SK-N-MC (cell line): Measurements from ENCODE around the gene TP63.

Experiments
- DNase-seq: peaks from one replicate; pipeline ENCODE4 v3.0.0-alpha.2; 2011; ENCODE audit warnings: low read depth, low spot score
- H3K27ac ChIP-seq: fragments of 200-600 bp; sonication (generic); 2 replicates; pipeline ENCODE4 v1.5.1; 2016; ENCODE audit warnings: mixed run types
- H3K36me3 ChIP-seq: fragments of 200-600 bp; sonication (generic); 2 replicates; pipeline ENCODE4 v1.6.1; 2017; ENCODE audit warnings: antibody characterized with exemption, low read length, mixed read lengths; ENCODE audit not compliant: insufficient read depth
- H3K4me3 ChIP-seq: fragments of 200-600 bp; sonication (generic); 2 replicates; pipeline ENCODE4 v1.5.1; 2016
- H3K9ac ChIP-seq: fragments of 200-600 bp; sonication (generic); 2 replicates; pipeline ENCODE4 v1.8.0; 2017; ENCODE audit warnings: mixed run types, mixed read lengths; ENCODE audit not compliant: insufficient read length
- H3K9me3 ChIP-seq: fragments of 200-600 bp; sonication (generic); 2 replicates; pipeline ENCODE4 v1.6.1; 2017; ENCODE audit warnings: low read depth, mild to moderate bottlenecking, antibody characterized with exemption, low read length, moderate library complexity, mixed read lengths
- EZH2 ChIP-seq: fragments of 200-600 bp; sonication (generic); IDR thresholded peaks from one replicate; pipeline ENCODE4 v1.6.1; 2017; ENCODE audit warnings: antibody characterized with exemption
- FOXP2 ChIP-seq: optimal IDR thresholded peaks from 2 replicates; pipeline ENCODE3; 2011; ENCODE audit warnings: mild to moderate bottlenecking, moderate library complexity; ENCODE audit not compliant: insufficient read depth; ENCODE audit errors: extremely low read length, control extremely low read depth
- POLR2AphosphoS5 ChIP-seq: IDR thresholded peaks from 2 replicates; pipeline ENCODE4 v1.6.1; 2012; ENCODE audit warnings: mild to moderate bottlenecking, low read depth, low read length, borderline replicate concordance

Gene TP63

DNA sequence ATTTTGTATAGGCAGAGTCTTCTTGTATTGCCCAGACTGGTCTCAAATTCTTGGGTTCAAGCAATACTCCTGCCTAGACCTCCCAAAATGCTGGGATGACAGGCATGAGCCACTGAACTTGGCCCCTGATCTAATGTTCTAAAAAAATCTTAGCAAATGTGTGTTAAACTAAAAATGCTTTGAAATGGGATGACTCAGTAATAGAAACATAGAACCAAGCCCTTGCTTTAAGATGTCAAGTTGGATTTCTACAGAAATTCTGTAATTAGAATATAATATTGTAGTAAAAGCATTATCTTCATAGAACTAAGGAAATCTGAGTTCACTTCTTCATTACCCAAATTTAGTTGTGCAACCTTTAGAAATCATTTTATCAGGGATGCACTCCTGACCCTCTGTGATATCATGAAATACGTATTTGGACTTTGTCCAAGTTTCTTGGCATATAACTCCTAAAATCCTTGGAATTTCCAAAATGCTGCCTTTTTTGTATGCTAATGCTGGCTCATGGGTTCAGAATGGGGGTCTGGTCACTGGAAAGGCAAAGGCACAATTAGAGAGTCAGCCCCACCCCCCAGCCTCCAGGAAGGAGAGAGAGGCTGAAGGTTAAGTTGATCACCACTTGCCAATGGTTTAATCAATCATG, 217.3 kb downstream of the TP63 start:
- no peak for TF ChIP-seq POLR2AphosphoS5
- no peak for TF ChIP-seq FOXP2
- no peak for TF ChIP-seq EZH2
- Histone ChIP-seq H3K36me3 (no peaks in the 10 kb centered on the region), H3K4me3 (no peak overlapping the region), H3K9ac (no peak overlapping the region), H3K27ac (no peak overlapping the region), H3K9me3 (no peaks in the 10 kb centered on the region)
- no peak for DNase-seq

DNA sequence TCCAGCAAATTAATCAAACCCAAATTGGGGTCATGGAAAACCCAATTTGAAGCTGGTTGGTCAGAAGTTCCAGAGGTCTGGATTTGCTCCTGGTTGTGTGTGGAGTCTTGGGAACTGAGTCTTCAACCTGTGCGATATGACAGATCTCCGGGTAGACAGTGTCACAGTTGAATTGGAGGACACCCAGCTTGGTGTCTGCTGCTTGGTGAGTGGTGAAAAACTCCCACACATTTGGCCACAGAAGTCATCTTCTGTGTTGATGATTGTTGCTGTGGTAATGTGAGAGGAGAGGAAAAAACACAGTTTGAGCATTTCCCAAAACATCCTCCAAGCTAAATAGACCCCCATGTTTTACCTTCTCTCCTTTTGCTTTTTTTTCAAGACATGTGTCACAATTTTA, 218.1 kb downstream of the TP63 start:
- TF ChIP-seq FOXP2 (no peak), EZH2 (no peak), POLR2AphosphoS5 (no peak)
- Histone ChIP-seq H3K9ac (no peak overlapping the region), H3K4me3 (no peak overlapping the region), H3K9me3 (no peaks in the 10 kb centered on the region), H3K27ac (no peak overlapping the region), H3K36me3 (0 out of 2 replicates have a peak, but pooled peaks cover 3% of the 10 kb centered on the region)
- no peak for DNase-seq

DNA sequence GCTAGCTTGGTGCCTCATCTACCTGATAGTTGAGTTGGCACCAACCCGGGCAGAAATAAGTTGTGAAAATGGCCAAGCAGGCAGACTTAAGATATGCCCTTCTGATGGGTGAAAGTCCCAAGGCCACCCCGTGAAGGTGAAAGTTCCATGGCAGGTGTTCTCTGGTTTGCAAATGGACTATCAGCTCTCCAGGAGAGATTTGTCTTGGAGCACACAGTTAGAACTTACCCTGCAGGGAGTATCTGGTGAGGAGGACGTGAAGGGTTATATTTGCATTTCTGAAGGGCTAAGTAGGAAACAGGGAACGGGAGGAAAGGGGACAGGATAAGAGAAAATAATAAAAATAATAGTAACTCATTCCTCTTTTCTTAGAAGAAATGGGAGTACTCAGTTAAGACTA, 220.5 kb downstream of the TP63 start:
- no peak overlapping the region for H3K9ac ChIP-seq
- no peaks in the 10 kb centered on the region for H3K9me3 ChIP-seq
- H3K27ac ChIP-seq, result no peak overlapping the region
- TF ChIP-seq POLR2AphosphoS5 (no peak), EZH2 (no peak), FOXP2 (no peak)
- no peak overlapping the region for H3K4me3 ChIP-seq
- 0 out of 2 replicates have a peak, but pooled peaks cover 3% of the 10 kb centered on the region for H3K36me3 ChIP-seq
- no peak for DNase-seq

DNA sequence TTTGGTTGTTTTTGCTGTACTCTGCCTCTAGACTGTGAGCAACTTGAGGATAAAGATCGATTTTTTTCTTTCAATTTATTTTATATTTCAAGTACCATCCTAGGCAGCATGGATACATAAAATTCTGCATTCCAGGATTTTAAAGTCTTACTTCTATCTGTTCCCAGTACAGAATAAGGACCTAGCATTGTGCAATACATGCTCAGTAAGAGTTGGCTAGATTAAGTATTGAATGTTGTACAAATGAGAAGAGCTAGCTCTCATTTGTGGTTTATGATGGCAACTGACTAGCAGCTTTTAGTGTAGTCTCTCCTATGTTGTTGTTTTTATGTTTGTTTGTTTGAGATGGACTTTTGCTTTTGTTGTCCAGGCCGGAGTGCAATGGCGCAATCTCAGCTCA, 222.7 kb downstream of the TP63 start:
- Histone ChIP-seq H3K36me3 (peaks cover 3% of the 10 kb centered on the region; the same call in 1 of the 2 replicates), H3K9ac (no peak overlapping the region), H3K9me3 (peaks cover 3% of the 10 kb centered on the region; the same call in 1 of the 2 replicates), H3K4me3 (no peak overlapping the region), H3K27ac (no peak overlapping the region)
- no peak for DNase-seq
- TF ChIP-seq POLR2AphosphoS5 (no peak), FOXP2 (no peak), EZH2 (no peak)

DNA sequence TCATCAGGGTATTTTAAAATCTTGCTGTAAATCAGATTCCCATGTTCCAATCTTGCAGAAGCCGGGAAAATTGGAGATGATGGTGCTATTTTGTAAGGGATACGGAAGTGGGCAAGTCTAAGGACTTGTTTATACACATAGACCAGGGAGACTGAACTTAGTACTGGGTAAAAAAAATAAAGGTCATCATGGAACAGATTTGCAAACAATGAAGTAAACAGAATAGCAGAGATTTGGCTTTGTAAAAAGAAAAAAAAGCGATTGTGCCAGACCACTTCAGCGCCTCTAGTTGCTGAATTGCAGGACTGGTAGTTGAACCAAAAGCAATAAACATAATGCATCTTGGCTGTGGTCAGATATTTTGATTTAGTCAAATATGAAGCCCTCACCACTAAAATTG, 229.1 kb downstream of the TP63 start:
- no peak for DNase-seq
- Histone ChIP-seq H3K9me3 (peaks cover 11% of the 10 kb centered on the region), H3K36me3 (peaks cover 9% of the 10 kb centered on the region; the same call in 1 of the 2 replicates), H3K4me3 (no peak overlapping the region), H3K9ac (no peak overlapping the region), H3K27ac (peak overlapping the region; percentile 92; the same call in 1 of the 2 replicates)
- TF ChIP-seq EZH2 (no peak), POLR2AphosphoS5 (no peak), FOXP2 (no peak)

DNA sequence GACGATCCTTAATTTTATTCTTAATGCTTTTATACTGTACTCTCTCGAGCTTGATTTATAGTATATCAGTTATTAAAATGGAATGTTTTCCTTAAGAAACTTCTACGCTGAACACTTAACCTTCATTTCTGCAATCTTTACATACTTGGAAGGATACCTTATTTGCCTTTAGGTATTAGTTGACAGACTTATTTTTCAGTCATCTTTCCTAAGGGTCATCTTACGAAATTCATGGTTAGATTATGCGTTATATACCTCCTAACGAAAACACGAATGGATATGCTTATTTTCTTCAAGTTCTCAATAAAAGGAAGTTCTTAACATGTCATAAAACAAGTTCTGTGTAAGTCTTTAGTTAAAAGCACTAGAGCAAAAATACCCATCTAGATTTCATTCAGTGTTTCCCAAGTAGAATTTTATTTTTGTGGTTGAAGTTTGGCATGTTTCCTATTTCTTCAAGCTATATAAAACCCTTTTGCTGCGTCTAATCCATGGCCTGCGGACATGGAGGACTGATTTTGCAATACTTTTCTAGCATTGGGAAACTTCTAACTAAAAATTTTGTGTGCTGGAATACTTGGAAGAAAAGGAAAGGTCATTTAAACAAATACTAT, 231.3 kb downstream of the TP63 start:
- H3K9me3 ChIP-seq, result peaks cover 10% of the 10 kb centered on the region
- DNase-seq, result peak; percentile 100
- H3K9ac ChIP-seq, result peak overlapping the region; percentile 36
- no peak for TF ChIP-seq EZH2
- TF ChIP-seq POLR2AphosphoS5, result peak; percentile 66; the same call in 1 of the 2 replicates
- peak; percentile 6 for TF ChIP-seq FOXP2
- peak overlapping the region; percentile 92 for H3K27ac ChIP-seq
- peaks cover 9% of the 10 kb centered on the region; the same call in 1 of the 2 replicates for H3K36me3 ChIP-seq
- peak overlapping the region; percentile 62 for H3K4me3 ChIP-seq

DNA sequence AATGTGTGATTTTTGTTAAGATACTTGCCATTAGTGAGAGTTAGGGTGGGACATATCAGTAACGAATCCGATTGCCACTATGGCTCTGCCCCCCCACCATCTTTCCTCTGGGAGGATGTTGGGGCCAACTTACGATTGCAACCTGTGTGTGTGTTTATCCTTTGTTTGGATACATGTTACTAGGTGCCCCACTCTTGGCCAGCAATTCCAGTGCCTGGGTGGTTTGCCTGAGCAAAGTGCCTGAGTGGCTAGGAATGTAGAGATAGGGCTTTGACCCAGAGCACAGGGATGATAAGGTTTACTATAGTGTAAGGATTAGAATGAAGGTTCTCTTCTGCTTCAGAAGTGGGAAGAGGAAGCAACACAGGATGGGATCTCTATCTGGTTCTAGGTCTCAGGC, 231.8 kb downstream of the TP63 start:
- no peak for DNase-seq
- peak overlapping the region; percentile 62 for H3K4me3 ChIP-seq
- peak overlapping the region; percentile 16 for H3K9ac ChIP-seq
- peaks cover 9% of the 10 kb centered on the region; the same call in 1 of the 2 replicates for H3K36me3 ChIP-seq
- no peak for TF ChIP-seq POLR2AphosphoS5
- TF ChIP-seq FOXP2, result no peak
- no peak for TF ChIP-seq EZH2
- H3K9me3 ChIP-seq, result peaks cover 7% of the 10 kb centered on the region
- H3K27ac ChIP-seq, result peak overlapping the region; percentile 92

DNA sequence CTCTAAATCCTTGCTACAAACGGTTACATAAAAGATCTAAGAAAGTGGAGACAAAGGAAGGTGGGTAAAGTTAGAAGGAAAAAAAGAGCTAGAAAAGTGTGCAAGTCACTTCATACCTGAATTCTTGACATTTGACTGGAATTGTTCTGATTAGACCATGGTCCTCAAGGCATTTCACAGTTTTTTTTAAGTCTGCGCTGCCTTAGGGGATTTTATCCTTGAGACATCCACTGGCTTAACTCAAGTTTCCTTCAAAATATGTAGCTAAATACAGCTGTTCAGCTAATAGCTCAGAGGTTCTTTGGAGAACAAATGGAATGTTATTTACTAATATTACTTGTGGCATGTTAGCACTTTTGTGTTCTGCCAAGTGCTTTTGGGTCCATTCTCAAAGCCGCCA, 236.9 kb downstream of the TP63 start:
- Histone ChIP-seq H3K27ac (no peak overlapping the region), H3K36me3 (peaks cover 11% of the 10 kb centered on the region), H3K9ac (no peak overlapping the region), H3K9me3 (no peaks in the 10 kb centered on the region), H3K4me3 (no peak overlapping the region)
- TF ChIP-seq EZH2, result no peak
- no peak for TF ChIP-seq POLR2AphosphoS5
- no peak for TF ChIP-seq FOXP2
- no peak for DNase-seq
